DND-41 (cell line): ENCODE measurements around the gene DTNB.

Source experiments
- CTCF ChIP-seq: IDR thresholded peaks from 2 replicates; pipeline ENCODE4 v1.5.1; 2012; ENCODE audit warnings: borderline replicate concordance, low read length, moderate library complexity, mild to moderate bottlenecking; ENCODE audit not compliant: poor library complexity, severe bottlenecking; ENCODE audit errors: extremely low read depth
- EZH2 ChIP-seq: IDR thresholded peaks from 3 replicates; pipeline ENCODE4 v1.6.1; 2012; ENCODE audit warnings: borderline replicate concordance, low read depth, mild to moderate bottlenecking, moderate library complexity, low read length, inconsistent platforms; ENCODE audit not compliant: severe bottlenecking

- TF ChIP-seq CTCF, result no peak
- no peak for TF ChIP-seq EZH2
Measured at GRCh38 chr2:25341753-25342371, 331.5 kb downstream of the DTNB start, which contains the start of gene DNMT3A.
